H9 (cell line): ENCODE results near the gene RPS15. TPM values are rescaled to one million over a fixed set of nuclear protein-coding genes. Genes with fewer than 3 reads are reported as not detected.

Experiments used
- DNase-seq: peaks from one replicate; pipeline ENCODE4 v3.0.0-alpha.2; 2017
- H2AFZ ChIP-seq: one replicate; pipeline ENCODE4 v1.6.1; 2013; ENCODE audit warnings: mild to moderate bottlenecking, low read length, control low read depth, moderate library complexity
- H2AK5ac ChIP-seq: 2 replicates; pipeline ENCODE4 v1.6.1; 2013; ENCODE audit warnings: low read length, control low read depth, mixed read lengths; ENCODE audit not compliant: insufficient read length
- H2BK120ac ChIP-seq: one replicate; pipeline ENCODE4 v1.6.1; 2013; ENCODE audit warnings: low read depth, mild to moderate bottlenecking, low read length, control low read depth, inconsistent platforms; ENCODE audit not compliant: poor library complexity, severe bottlenecking
- H2BK12ac ChIP-seq: 2 replicates; pipeline ENCODE4 v1.6.1; 2013; ENCODE audit warnings: low read length, control low read depth, mixed read lengths, low read depth; ENCODE audit not compliant: insufficient read length
- H2BK15ac ChIP-seq: 2 replicates; pipeline ENCODE4 v1.6.1; 2013; ENCODE audit warnings: low read depth, low read length, control low read depth
- H2BK20ac ChIP-seq: one replicate; pipeline ENCODE4 v1.6.1; 2013; ENCODE audit warnings: low read depth, mild to moderate bottlenecking, low read length, control low read depth, inconsistent platforms; ENCODE audit not compliant: poor library complexity, severe bottlenecking
- H2BK5ac ChIP-seq: 2 replicates; pipeline ENCODE4 v1.6.1; 2013; ENCODE audit warnings: low read length, control low read depth, mixed read lengths; ENCODE audit not compliant: insufficient read length
- H3K14ac ChIP-seq: 2 replicates; pipeline ENCODE4 v1.6.1; 2013; ENCODE audit warnings: low read length, control low read depth; ENCODE audit not compliant: insufficient read depth
- H3K18ac ChIP-seq: 2 replicates; pipeline ENCODE4 v1.6.1; 2013; ENCODE audit warnings: low read depth, mild to moderate bottlenecking, mixed read lengths, low read length, control low read depth; ENCODE audit not compliant: insufficient read length
- H3K23ac ChIP-seq: 2 replicates; pipeline ENCODE4 v1.6.1; 2013; ENCODE audit warnings: low read length, control low read depth, mixed read lengths, low read depth; ENCODE audit not compliant: insufficient read length
- H3K23me2 ChIP-seq: 2 replicates; pipeline ENCODE4 v1.6.1; 2013; ENCODE audit warnings: low read depth, mild to moderate bottlenecking, mixed read lengths, low read length, control low read depth; ENCODE audit not compliant: insufficient read length, poor library complexity, severe bottlenecking
- H3K27ac ChIP-seq: 2 replicates; pipeline ENCODE4 v1.5.1; 2013; ENCODE audit warnings: low read length, control low read depth, mixed read lengths, low read depth; ENCODE audit not compliant: insufficient read length
- H3K27me3 ChIP-seq: 2 replicates; pipeline ENCODE4 v1.6.1; 2013; ENCODE audit warnings: low read length, control low read depth, inconsistent platforms; ENCODE audit not compliant: insufficient read depth
- H3K4ac ChIP-seq: 2 replicates; pipeline ENCODE4 v1.6.1; 2013; ENCODE audit warnings: low read depth, mild to moderate bottlenecking, control low read depth, inconsistent platforms, low read length, moderate library complexity
- H3K4me1 ChIP-seq: 2 replicates; pipeline ENCODE4 v1.6.1; 2013; ENCODE audit warnings: low read length, control low read depth, inconsistent platforms; ENCODE audit not compliant: insufficient read depth
- H3K4me2 ChIP-seq: 2 replicates; pipeline ENCODE4 v1.6.1; 2013; ENCODE audit warnings: low read length, control low read depth, mixed read lengths; ENCODE audit not compliant: insufficient read length, insufficient read depth
- H3K56ac ChIP-seq: 2 replicates; pipeline ENCODE4 v1.6.1; 2013; ENCODE audit warnings: low read depth, mild to moderate bottlenecking, mixed read lengths, low read length, control low read depth; ENCODE audit not compliant: insufficient read length
- H3K79me1 ChIP-seq: 2 replicates; pipeline ENCODE4 v1.6.1; 2013; ENCODE audit warnings: low read depth, mild to moderate bottlenecking, moderate library complexity, low read length, control low read depth, inconsistent platforms; ENCODE audit not compliant: insufficient read depth, poor library complexity, severe bottlenecking
- H3K79me2 ChIP-seq: 2 replicates; pipeline ENCODE4 v1.6.1; 2013; ENCODE audit warnings: low read length, control low read depth, inconsistent platforms; ENCODE audit not compliant: insufficient read depth
- H3K9ac ChIP-seq: 2 replicates; pipeline ENCODE4 v1.6.1; 2013; ENCODE audit warnings: low read length, control low read depth, mixed read lengths; ENCODE audit not compliant: insufficient read length; ENCODE audit errors: extremely low read depth
- H3K9me3 ChIP-seq: one replicate; pipeline ENCODE4 v1.6.1; 2013; ENCODE audit warnings: low read depth, low read length, inconsistent platforms; ENCODE audit not compliant: control insufficient read depth
- H3T11ph ChIP-seq: one replicate; pipeline ENCODE4 v1.6.1; 2013; ENCODE audit warnings: mild to moderate bottlenecking, low read length, control low read depth, inconsistent platforms
- H4K20me1 ChIP-seq: one replicate; pipeline ENCODE4 v1.6.1; 2013; ENCODE audit not compliant: control insufficient read depth, insufficient read length, insufficient read depth
- H4K5ac ChIP-seq: 2 replicates; pipeline ENCODE4 v1.6.1; 2013; ENCODE audit warnings: low read depth, mild to moderate bottlenecking, mixed read lengths, low read length, control low read depth; ENCODE audit not compliant: insufficient read length
- H4K8ac ChIP-seq: replicated peaks from 2 replicates; pipeline ENCODE4 v1.6.1; 2013; ENCODE audit warnings: low read length, control low read depth, mixed read lengths, low read depth; ENCODE audit not compliant: insufficient read length
- H4K91ac ChIP-seq: 2 replicates; pipeline ENCODE4 v1.6.1; 2013; ENCODE audit warnings: low read depth, mild to moderate bottlenecking, moderate library complexity, mixed read lengths, low read length, control low read depth; ENCODE audit not compliant: insufficient read length
- H3K27ac Mint-ChIP-seq, 3 experiments: 2 replicates in 2 of 3; 3 replicates in 1 of 3; pipeline ENCODE4 v1.8.0; 2020 to 2021; ENCODE audit warnings: mixed read lengths in 3 of 3, mild to moderate bottlenecking in 1 of 3, moderate library complexity in 1 of 3
- H3K27me3 Mint-ChIP-seq: 2 replicates; pipeline ENCODE4 v1.8.0; 2021; ENCODE audit warnings: low read depth, mild to moderate bottlenecking, moderate library complexity, mixed read lengths
- H3K36me3 Mint-ChIP-seq, 3 experiments: 2 replicates in 2 of 3; 3 replicates in 1 of 3; pipeline ENCODE4 v1.8.0; 2020 to 2021; ENCODE audit warnings: low read depth in 3 of 3, mixed read lengths in 3 of 3; ENCODE audit not compliant: insufficient read depth in 1 of 3
- H3K4me1 Mint-ChIP-seq, 2 experiments: 2 replicates each; pipeline ENCODE4 v1.8.0; 2020; ENCODE audit warnings: mixed read lengths in 2 of 2
- H3K4me3 Mint-ChIP-seq, 2 experiments: 2 replicates in 1 of 2; 3 replicates in 1 of 2; pipeline ENCODE4 v1.8.0; 2020 to 2021; ENCODE audit warnings: mild to moderate bottlenecking in 2 of 2, mixed read lengths in 2 of 2, moderate library complexity in 1 of 2
- H3K9me3 Mint-ChIP-seq, 2 experiments: 2 replicates in 1 of 2; 3 replicates in 1 of 2; pipeline ENCODE4 v1.8.0; 2020; ENCODE audit warnings: mild to moderate bottlenecking in 2 of 2, mixed read lengths in 2 of 2, moderate library complexity in 1 of 2
- CTCF ChIP-seq: fragments of 200-600 bp; sonication (generic); conservative IDR thresholded peaks from 3 replicates; pipeline ENCODE4 v1.8.0; 2021; ENCODE audit warnings: antibody characterized with exemption, mild to moderate bottlenecking
- WGBS: extraction: QIAGEN DNeasy Blood & Tissue Kit; methylation state at CpG from one replicate; pipeline ENCODE4 v1.1.7; 2013; ENCODE audit warnings: missing lambda C conversion rate, low lambda C conversion rate, mixed read lengths; ENCODE audit not compliant: insufficient read length; ENCODE audit errors: extremely low coverage; 5-methylcytosine and 5-hydroxymethylcytosine counted together
- total RNA-seq: library from RNA; stranded (reverse); gene quantifications from 2 replicates; pipeline ENCODE4 v1.2.1, GENCODE V29; 2021

Gene RPS15
- total RNA-seq, 1 experiment from 2014 or later: 1,628 TPM

- no peak overlapping the region for H2BK15ac ChIP-seq
- H2BK120ac ChIP-seq: no peak overlapping the region
- no peak overlapping the region for H2BK12ac ChIP-seq
- H3K9me3 ChIP-seq: no peaks in the 10 kb centered on the region
- Mint-ChIP-seq H3K4me3 (no peak overlapping the region), H3K4me1 (peaks cover 4 to 13% of the 10 kb centered on the region in 2 experiments), H3K36me3 (no peaks in the 10 kb centered on the region; a peak in 1 of 7 replicates), H3K27me3 (peaks cover 19% of the 10 kb centered on the region), H3K27ac (no peak overlapping the region), H3K9me3 (no peaks in the 10 kb centered on the region; a peak in 1 of 5 replicates)
- peaks cover 3% of the 10 kb centered on the region; the same call in 1 of the 2 replicates for H3K27me3 ChIP-seq
- no peak overlapping the region for H3K18ac ChIP-seq
- H4K8ac ChIP-seq: no peak overlapping the region
- no peak overlapping the region for H3K9ac ChIP-seq
- H3K23ac ChIP-seq: no peak overlapping the region
- DNase-seq: no peak
- no peak overlapping the region for H2AFZ ChIP-seq
- no peaks in the 10 kb centered on the region for H3K79me2 ChIP-seq
- H3K4ac ChIP-seq: no peak overlapping the region
- H3K56ac ChIP-seq: no peak overlapping the region
- no peak overlapping the region for H4K5ac ChIP-seq
- no peaks in the 10 kb centered on the region for H3K4me1 ChIP-seq
- no peak overlapping the region for H3T11ph ChIP-seq
- H4K20me1 ChIP-seq: no peaks in the 10 kb centered on the region
- no peak overlapping the region for H2BK20ac ChIP-seq
- WGBS: no CpG with 5 or more reads among the region's 11 CpGs
- no peak overlapping the region for H2BK5ac ChIP-seq
- TF ChIP-seq CTCF: no peak
- H3K79me1 ChIP-seq: no peaks in the 10 kb centered on the region
- no peak overlapping the region for H3K4me2 ChIP-seq
- H3K14ac ChIP-seq: no peak overlapping the region
- no peak overlapping the region for H3K27ac ChIP-seq
- H3K23me2 ChIP-seq: peaks cover 9% of the 10 kb centered on the region
- no peak overlapping the region for H4K91ac ChIP-seq
- no peak overlapping the region for H2AK5ac ChIP-seq
Measured at GRCh38 chr19:1488282-1488601, 50.0 kb downstream of the RPS15 start.
